ENCODE measurements around the gene SAPCD1. TPM values are rescaled to one million over a fixed set of nuclear protein-coding genes. Genes with fewer than 3 reads are reported as not detected.

The SAPCD1 gene
- total RNA-seq, 2 donors from 2014 or later: 1.7 to 8.9 TPM

- Histone ChIP-seq H3K27ac (peak overlapping the region; percentile 86), H3K9me3 (no peaks in the 10 kb centered on the region), H3K4me1 (peaks cover 10% of the 10 kb centered on the region), H3K36me3 (no peaks in the 10 kb centered on the region), H3K27me3 (no peaks in the 10 kb centered on the region), H3K4me3 (peak overlapping the region; percentile 74), H3K9ac (ENCODE audit: low read depth in 2 of 2, low read length in 2 of 2) (peak overlapping the region; percentile 82 to 100)
- no peak for TF ChIP-seq CTCF (IDR thresholded peaks at IDR 0.05)
- DNase-seq: no peak
- intact Hi-C loops (cut with DNase I): no loop called here
These were observed 21.8 kb upstream of the SAPCD1 start for GRCh38 chr6:31740397-31741223.

DNA sequence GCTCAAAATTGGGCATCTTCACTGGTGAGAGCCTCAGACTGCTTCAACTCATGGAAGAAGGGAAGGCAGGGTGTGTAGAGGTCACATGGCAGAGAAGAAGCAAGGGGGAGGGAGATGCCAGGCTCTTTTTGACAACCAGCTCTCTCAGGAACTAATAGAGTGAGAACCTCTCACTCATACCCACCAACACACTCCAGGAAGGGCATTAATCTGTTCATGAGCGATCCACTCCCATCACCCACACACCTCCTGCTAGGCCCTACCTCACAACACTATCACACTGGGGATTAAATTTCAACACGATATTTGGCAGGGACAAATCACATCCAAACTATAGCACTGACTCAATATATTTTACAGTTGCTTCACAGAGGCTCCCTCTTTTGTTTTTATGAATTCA, 20.6 kb upstream of the SAPCD1 start:
- Histone ChIP-seq H3K9ac (ENCODE audit: low read depth in 2 of 2, low read length in 2 of 2) (no peak overlapping the region), H3K27ac (no peak overlapping the region), H3K36me3 (no peaks in the 10 kb centered on the region), H3K4me1 (peaks cover 7% of the 10 kb centered on the region), H3K27me3 (no peaks in the 10 kb centered on the region), H3K4me3 (no peak overlapping the region), H3K9me3 (no peaks in the 10 kb centered on the region)
- no peak for TF ChIP-seq CTCF (IDR thresholded peaks at IDR 0.05)
- intact Hi-C loops (cut with DNase I): no loop called here
- DNase-seq: no peak

GRCh38 chr6:31742894-31743293, 19.6 kb upstream of the SAPCD1 start:
- Histone ChIP-seq H3K9me3 (no peaks in the 10 kb centered on the region), H3K4me3 (no peak overlapping the region), H3K9ac (ENCODE audit: low read depth in 2 of 2, low read length in 2 of 2) (no peak overlapping the region), H3K27me3 (no peaks in the 10 kb centered on the region), H3K4me1 (peaks cover 4% of the 10 kb centered on the region), H3K27ac (no peak overlapping the region), H3K36me3 (no peaks in the 10 kb centered on the region)
- no peak for TF ChIP-seq CTCF (IDR thresholded peaks at IDR 0.05)
- no peak for DNase-seq
- intact Hi-C loops (cut with DNase I): no loop called here

DNA sequence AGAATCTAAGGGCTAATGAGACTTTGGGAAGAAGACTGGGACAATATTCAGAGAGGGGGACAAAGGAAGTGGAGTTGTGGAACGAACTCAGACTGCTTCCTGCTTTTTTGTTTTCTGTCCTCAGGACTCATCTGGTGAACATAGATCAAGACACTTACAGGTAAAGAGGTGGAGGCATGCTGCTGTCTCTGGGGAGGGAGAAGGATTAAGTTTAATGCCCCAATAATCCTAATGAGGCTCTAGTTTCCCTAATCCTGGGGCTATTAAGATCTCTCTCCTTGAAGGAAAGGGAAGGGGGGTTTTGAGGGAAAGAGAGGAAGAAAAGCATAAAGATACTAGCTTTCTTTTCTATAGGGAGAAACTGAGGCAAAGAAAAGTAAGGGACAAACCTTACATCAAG, 18.0 kb upstream of the SAPCD1 start:
- intact Hi-C loops (cut with DNase I): no loop called here
- Histone ChIP-seq H3K4me3 (no peak overlapping the region), H3K27ac (no peak overlapping the region), H3K27me3 (no peaks in the 10 kb centered on the region), H3K4me1 (no peaks in the 10 kb centered on the region), H3K9me3 (no peaks in the 10 kb centered on the region), H3K36me3 (no peaks in the 10 kb centered on the region), H3K9ac (ENCODE audit: low read depth in 2 of 2, low read length in 2 of 2) (no peak overlapping the region)
- no peak for DNase-seq
- TF ChIP-seq CTCF (IDR thresholded peaks at IDR 0.05): no peak

- Histone ChIP-seq H3K27me3 (no peaks in the 10 kb centered on the region), H3K9ac (ENCODE audit: low read depth in 2 of 2, low read length in 2 of 2) (no peak overlapping the region), H3K4me3 (no peak overlapping the region), H3K27ac (no peak overlapping the region), H3K4me1 (no peaks in the 10 kb centered on the region), H3K9me3 (no peaks in the 10 kb centered on the region), H3K36me3 (no peaks in the 10 kb centered on the region)
- TF ChIP-seq CTCF (IDR thresholded peaks at IDR 0.05): no peak
- no peak for DNase-seq
- intact Hi-C loops (cut with DNase I): no loop called here
These were observed 13.0 kb upstream of the SAPCD1 start for GRCh38 chr6:31749301-31750036.
